SK-N-SH (cell line): ENCODE results near the gene TOM1L2. TPM values are rescaled to one million over a fixed set of nuclear protein-coding genes. Genes with fewer than 3 reads are reported as not detected.

Source experiments
- CTCF ChIA-PET: fragments of 300-600, 350-600 bp; formaldehyde crosslinking; extraction: SDS; loops from one replicate; lab custom pipeline; 2021; lab: Yijun Ruan, JAX
- POLR2A ChIA-PET: fragments of 350-600 bp; sonication (Branson Sonifier 250); formaldehyde crosslinking; extraction: SDS; loops from one replicate; lab custom pipeline; 2020; ENCODE audit warnings: antibody characterized with exemption, inconsistent platforms; lab: Yijun Ruan, JAX
- DNase-seq: peaks from one replicate; pipeline ENCODE4 v3.0.0; 2012
- H2AFZ ChIP-seq: fragments of 200-600 bp; sonication (generic); 2 replicates; pipeline ENCODE4 v1.8.1; 2016; ENCODE audit warnings: antibody characterized with exemption, mild to moderate bottlenecking, low read depth
- H3F3A ChIP-seq: fragments of 200-600 bp; sonication (generic); replicated peaks from 2 replicates; pipeline ENCODE3; 2016; ENCODE audit warnings: antibody characterized with exemption, mild to moderate bottlenecking; ENCODE audit not compliant: insufficient read depth
- H3K27ac ChIP-seq, 2 experiments: fragments of 200-500 bp in 1 of 2; fragments of 200-600 bp in 1 of 2; sonication (Bioruptor generic) in 1 of 2; sonication (generic), shearing (Covaris generic) in 1 of 2; 2 replicates each; pipeline versions ENCODE4 v1.5.1 to v1.6.1; 2014 to 2016; ENCODE audit warnings: low read depth in 2 of 2, inconsistent platforms in 1 of 2, low read length in 1 of 2, mild to moderate bottlenecking in 1 of 2, mixed read lengths in 1 of 2
- H3K27me3 ChIP-seq: fragments of 200-600 bp; sonication (generic), shearing (Covaris generic); 2 replicates; pipeline ENCODE4 v1.6.1; 2016; ENCODE audit warnings: mixed run types; ENCODE audit not compliant: insufficient read depth
- H3K36me3 ChIP-seq, 2 experiments: fragments of 200-500 bp in 1 of 2; fragments of 200-600 bp in 1 of 2; sonication (Bioruptor generic) in 1 of 2; sonication (generic) in 1 of 2; replicated peaks in 1 of 2; 2 replicates each; pipeline versions ENCODE3 to v1.5.1; 2014 to 2016; ENCODE audit warnings: low read length in 1 of 2, mild to moderate bottlenecking in 1 of 2; ENCODE audit not compliant: insufficient read depth in 2 of 2, control insufficient read depth in 1 of 2
- H3K4me1 ChIP-seq, 2 experiments: fragments of 200-500 bp in 1 of 2; fragments of 200-600 bp in 1 of 2; sonication (Bioruptor generic) in 1 of 2; sonication (generic), shearing (Covaris generic) in 1 of 2; 2 replicates each; pipeline versions ENCODE4 v1.5.1 to v1.6.1; 2014 to 2016; ENCODE audit warnings: low read depth in 1 of 2, low read length in 1 of 2, mixed run types in 1 of 2; ENCODE audit not compliant: insufficient read depth in 2 of 2, control insufficient read depth in 1 of 2
- H3K4me2 ChIP-seq: fragments of 200-600 bp; sonication (generic), shearing (Covaris generic); 2 replicates; pipeline ENCODE4 v1.6.1; 2017; ENCODE audit warnings: mixed run types
- H3K4me3 ChIP-seq, 2 experiments: fragments of 200-500 bp in 1 of 2; fragments of 200-600 bp in 1 of 2; sonication (Bioruptor generic) in 1 of 2; sonication (generic), shearing (Covaris generic) in 1 of 2; 2 replicates each; pipeline versions ENCODE4 v1.5.1 to v1.8.1; 2014 to 2016; ENCODE audit warnings: low read depth in 2 of 2, inconsistent platforms in 1 of 2, low read length in 1 of 2, mild to moderate bottlenecking in 1 of 2, mixed read lengths in 1 of 2, moderate library complexity in 1 of 2
- H3K79me2 ChIP-seq: fragments of 200-600 bp; sonication (generic); 2 replicates; pipeline ENCODE4 v1.8.1; 2017; ENCODE audit warnings: mild to moderate bottlenecking; ENCODE audit not compliant: insufficient read depth
- H3K9ac ChIP-seq: fragments of 200-600 bp; sonication (generic); 2 replicates; pipeline ENCODE4 v1.6.1; 2017; ENCODE audit warnings: mixed run types
- H3K9me2 ChIP-seq: fragments of 200-600 bp; sonication (generic); 2 replicates; pipeline ENCODE4 v1.6.1; 2017; ENCODE audit warnings: mixed run types
- H3K9me3 ChIP-seq: fragments of 200-600 bp; sonication (generic); 2 replicates; pipeline ENCODE4 v1.6.1; 2017; ENCODE audit warnings: mixed run types, mild to moderate bottlenecking, moderate library complexity
- H4K20me1 ChIP-seq: fragments of 200-600 bp; sonication (generic); 2 replicates; pipeline ENCODE4 v1.6.1; 2017; ENCODE audit warnings: mild to moderate bottlenecking, mixed run types; ENCODE audit not compliant: insufficient read depth
- CTCF ChIP-seq: fragments of 200-600 bp; sonication (generic); IDR thresholded peaks from 2 replicates; pipeline ENCODE4 v1.6.1; 2017; ENCODE audit warnings: antibody characterized with exemption, mild to moderate bottlenecking, moderate library complexity
- EP300 ChIP-seq, 2 experiments: IDR thresholded peaks; 2 replicates each; pipeline versions ENCODE4 v1.4.0 to v1.6.1; 2012; ENCODE audit warnings: borderline replicate concordance in 1 of 2, low read depth in 1 of 2, low read length in 1 of 2
- FOSL2 ChIP-seq: IDR thresholded peaks from 2 replicates; pipeline ENCODE4 v1.4.0; 2012; ENCODE audit warnings: low read depth, mild to moderate bottlenecking, moderate library complexity, borderline replicate concordance
- FOXM1 ChIP-seq: IDR thresholded peaks from 2 replicates; pipeline ENCODE4 v1.4.0; 2012; ENCODE audit warnings: low read depth, mild to moderate bottlenecking
- GABPA ChIP-seq: IDR thresholded peaks from 2 replicates; pipeline ENCODE4 v1.4.0; 2012; ENCODE audit warnings: low read depth, mild to moderate bottlenecking
- IRF3 ChIP-seq: fragments of 150-350 bp; IDR thresholded peaks from 2 replicates; pipeline ENCODE4 v1.6.1; 2016; ENCODE audit warnings: mild to moderate bottlenecking, low read depth, low read length
- MAX ChIP-seq: IDR thresholded peaks from 2 replicates; pipeline ENCODE4 v1.4.0; 2012; ENCODE audit warnings: low read depth
- MEF2A ChIP-seq: IDR thresholded peaks from 2 replicates; pipeline ENCODE4 v1.4.0; 2012; ENCODE audit warnings: low read depth, borderline replicate concordance
- POLR2AphosphoS5 ChIP-seq: IDR thresholded peaks from 2 replicates; pipeline ENCODE4 v1.6.1; 2012; ENCODE audit warnings: low read depth, low read length
- RCOR1 ChIP-seq: fragments of 150-350 bp; IDR thresholded peaks from 2 replicates; pipeline ENCODE4 v1.6.1; 2017; ENCODE audit warnings: antibody characterized with exemption, low read length
- RFX5 ChIP-seq: IDR thresholded peaks from 2 replicates; pipeline ENCODE4 v1.6.1; 2012; ENCODE audit warnings: mild to moderate bottlenecking, improper control_type of control experiment, low read length
- RXRA ChIP-seq: IDR thresholded peaks from 2 replicates; pipeline ENCODE4 v1.4.0; 2012; ENCODE audit warnings: low read depth, mild to moderate bottlenecking, borderline replicate concordance
- SIN3A ChIP-seq: IDR thresholded peaks from 2 replicates; pipeline ENCODE4 v1.6.1; 2012; ENCODE audit warnings: low read depth, mild to moderate bottlenecking, low read length, moderate library complexity, borderline replicate concordance
- TAF1 ChIP-seq: IDR thresholded peaks from 2 replicates; pipeline ENCODE4 v1.6.1; 2012; ENCODE audit warnings: low read depth, mild to moderate bottlenecking, low read length, moderate library complexity, borderline replicate concordance
- TCF12 ChIP-seq: IDR thresholded peaks from 2 replicates; pipeline ENCODE4 v1.4.0; 2012
- ZBTB33 ChIP-seq: IDR thresholded peaks from 2 replicates; pipeline ENCODE4 v1.4.0; 2012; ENCODE audit warnings: low read depth, borderline replicate concordance
- WGBS: methylation state at CpG from one replicate; pipeline ENCODE4 v1.1.6; 2017; ENCODE audit warnings: low lambda C conversion rate; 5-methylcytosine and 5-hydroxymethylcytosine counted together
- polyA plus RNA-seq, 3 experiments: library from polyadenylated mRNA; depleted of rRNA; stranded (reverse); fragments of >200 nt; gene quantifications; 2 replicates each; pipeline ENCODE4 v1.2.3, GENCODE V29; 2012
- TF ChIP-seq, protein P1 (sequence below): fragments of 150-350 bp; IDR thresholded peaks from 2 replicates; pipeline ENCODE4 v1.6.1; 2017; ENCODE audit warnings: antibody characterized with exemption, low read length, low read depth, borderline replicate concordance

Gene TOM1L2
- polyA plus RNA-seq, 1 of the 3 experiments (the other 2 are of a cell fraction): 85.4 TPM

DNA sequence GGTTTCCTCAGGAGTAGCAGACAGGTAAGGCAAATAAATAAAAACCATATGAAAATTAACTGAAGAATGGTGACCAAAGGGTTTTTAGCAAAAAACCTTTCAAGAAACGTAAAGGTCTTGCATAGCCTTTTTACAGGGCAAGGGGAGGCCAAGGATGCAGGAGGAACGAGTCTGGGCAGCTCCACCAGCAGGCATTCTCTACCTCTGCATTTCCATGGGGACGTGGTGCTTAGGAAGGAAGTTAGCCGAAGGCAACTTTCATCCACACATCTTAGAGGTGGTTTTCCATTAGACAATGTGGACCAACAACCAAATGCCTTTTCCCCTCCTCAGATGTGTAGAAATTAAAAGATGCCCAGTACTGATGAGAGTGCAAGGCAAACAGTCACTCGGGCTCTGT, 20.7 kb downstream of the TOM1L2 start:
- no peaks in the 10 kb centered on the region for H3K9me2 ChIP-seq
- peak overlapping the region; percentile 81 to 88 for H3K27ac ChIP-seq
- 0 out of 4 replicates have a peak overlapping the region, but pooled peaks of 1 of the 2 experiments have one; percentile 5 for H3K4me3 ChIP-seq
- H2AFZ ChIP-seq: no peak overlapping the region
- no peaks in the 10 kb centered on the region for H3K9me3 ChIP-seq
- H3K4me1 ChIP-seq: peaks cover 23 to 47% of the 10 kb centered on the region in 2 experiments
- peak overlapping the region; percentile 14 for H3K4me2 ChIP-seq
- H4K20me1 ChIP-seq: no peaks in the 10 kb centered on the region
- peak overlapping the region; percentile 50; the same call in 1 of the 2 replicates for H3K9ac ChIP-seq
- TF ChIP-seq EP300 (IDR thresholded peaks at IDR 0.05; ENCODE audit: borderline replicate concordance in 1 of 2, low read depth in 1 of 2, low read length in 1 of 2): no peak
- TF ChIP-seq RFX5: no peak
- TF ChIP-seq TAF1: no peak
- TF ChIP-seq, protein P1, sequence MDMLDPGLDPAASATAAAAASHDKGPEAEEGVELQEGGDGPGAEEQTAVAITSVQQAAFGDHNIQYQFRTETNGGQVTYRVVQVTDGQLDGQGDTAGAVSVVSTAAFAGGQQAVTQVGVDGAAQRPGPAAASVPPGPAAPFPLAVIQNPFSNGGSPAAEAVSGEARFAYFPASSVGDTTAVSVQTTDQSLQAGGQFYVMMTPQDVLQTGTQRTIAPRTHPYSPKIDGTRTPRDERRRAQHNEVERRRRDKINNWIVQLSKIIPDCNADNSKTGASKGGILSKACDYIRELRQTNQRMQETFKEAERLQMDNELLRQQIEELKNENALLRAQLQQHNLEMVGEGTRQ: no peak
- TF ChIP-seq CTCF: no peak
- TF ChIP-seq SIN3A: no peak
- no peak for TF ChIP-seq MAX
- no peak for TF ChIP-seq IRF3
- TF ChIP-seq FOXM1: no peak
- no peak for TF ChIP-seq TCF12
- TF ChIP-seq RCOR1: no peak
- TF ChIP-seq ZBTB33: no peak
- TF ChIP-seq GABPA: no peak
- no peak for TF ChIP-seq RXRA
- TF ChIP-seq MEF2A: no peak
- TF ChIP-seq FOSL2: no peak
- TF ChIP-seq POLR2AphosphoS5: no peak
- no peaks in the 10 kb centered on the region for H3K27me3 ChIP-seq
- peaks cover 91% of the 10 kb centered on the region for H3K79me2 ChIP-seq
- H3F3A ChIP-seq: peaks cover 44% of the 10 kb centered on the region
- CTCF ChIA-PET: interaction anchor here (1.0 to 1.6 kb wide), 3 partner anchors 13 to 82 kb away, joined by 3 to 4 read pairs (median 4); no protein-coding TSS in a partner anchor
- POLR2A ChIA-PET: no interaction called here
- 60% methylated on average over 5 of the region's 5 CpGs for WGBS
- peaks cover 0 to 12% of the 10 kb centered on the region in 2 experiments for H3K36me3 ChIP-seq
- no peak for DNase-seq
